Stimulated activated CD8-positive, alpha-beta memory T cell treated with anti-CD3 and anti-CD28 coated beads, Interleukin-7, amount 100 ng/mL, for 1 hour (primary cell): ENCODE results near the gene CORO2B.

Source experiments
- DNase-seq, 2 donors: peaks; one replicate each; pipeline ENCODE4 v3.0.0-alpha.2; 2020; ENCODE audit warnings: low read depth in 2 of 2

Gene CORO2B

DNA sequence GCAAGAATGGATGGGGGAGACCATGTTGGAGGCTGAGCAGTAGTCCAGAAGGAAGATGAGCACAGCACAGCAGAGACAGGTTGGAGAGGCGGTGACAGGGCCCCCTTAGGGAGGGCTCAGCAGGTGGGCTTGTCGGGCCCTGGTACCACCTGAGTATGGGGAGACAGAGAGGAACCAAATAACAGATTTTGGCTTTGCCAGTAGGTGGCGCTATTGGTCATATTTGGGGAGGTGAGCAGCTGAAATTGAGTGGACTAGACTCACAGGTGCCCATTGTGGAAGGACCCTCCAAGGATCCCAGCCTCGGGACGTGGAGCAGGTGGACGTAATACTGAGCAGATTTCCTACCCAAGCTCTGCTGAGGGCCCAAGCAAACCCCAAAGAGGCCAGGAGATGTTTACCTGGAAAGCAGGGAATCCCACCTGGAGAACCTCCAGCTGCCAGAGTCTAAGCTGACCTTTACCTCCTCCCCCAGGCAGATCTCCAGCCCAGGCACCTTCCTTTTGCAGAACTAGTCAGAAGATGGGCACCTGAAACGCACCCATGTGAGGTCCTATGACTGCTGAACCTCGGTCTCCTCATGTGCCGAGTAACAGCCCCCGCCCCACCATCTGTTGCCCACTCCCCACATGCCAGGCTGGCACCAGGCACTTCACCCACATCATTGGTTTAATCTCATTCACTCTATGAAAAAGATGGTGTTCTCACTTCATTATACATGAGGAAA is 24.6 kb upstream of the CORO2B start:
- peak; percentile 8 to 36 for DNase-seq

DNA sequence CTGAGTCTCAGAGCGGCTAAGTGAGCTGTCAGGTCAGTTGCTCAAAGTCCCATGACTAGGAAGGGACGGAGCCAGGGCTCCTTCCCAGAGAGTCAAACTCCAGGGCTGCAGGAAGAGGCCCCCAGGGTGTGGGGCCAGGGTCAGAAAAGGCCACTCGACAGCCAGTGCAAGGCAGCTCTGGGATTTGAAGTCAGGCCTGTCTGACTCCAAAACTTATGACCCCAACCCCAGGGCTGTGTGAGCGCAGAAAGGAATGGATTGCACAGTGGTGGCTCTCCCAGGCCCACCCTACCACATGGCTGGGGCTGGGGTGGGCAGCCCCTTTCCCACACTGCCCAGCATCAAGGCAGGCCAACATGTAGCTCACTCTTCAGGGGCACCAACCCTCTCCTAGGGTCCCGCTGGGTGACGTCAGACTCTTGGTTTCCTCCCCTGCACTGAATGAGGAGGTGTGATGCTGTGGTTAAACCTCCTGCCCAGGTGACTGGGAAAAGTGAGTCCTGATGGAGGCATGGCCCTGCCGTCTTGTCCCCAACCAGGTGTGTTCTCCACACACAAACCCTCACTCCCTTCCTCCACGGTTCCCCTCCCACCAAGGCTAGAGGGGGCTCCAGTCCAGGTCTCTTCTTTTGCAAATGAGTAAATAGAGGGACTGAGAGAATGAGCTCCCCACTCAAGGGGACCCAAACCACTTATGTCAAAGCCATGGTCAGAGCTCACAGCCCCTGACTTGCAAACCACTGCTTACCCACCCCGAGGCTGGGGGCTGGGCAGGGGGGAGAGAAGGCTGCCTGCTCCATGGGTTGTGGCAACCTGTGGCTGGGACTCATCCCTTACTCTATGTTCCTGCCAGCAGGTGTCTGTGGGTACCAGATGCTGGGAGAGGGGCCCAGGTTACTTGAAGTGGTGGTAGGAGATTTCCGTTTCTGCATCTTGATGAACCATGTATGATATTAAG is 23.8 kb upstream of the CORO2B start:
- DNase-seq: no peak

DNA sequence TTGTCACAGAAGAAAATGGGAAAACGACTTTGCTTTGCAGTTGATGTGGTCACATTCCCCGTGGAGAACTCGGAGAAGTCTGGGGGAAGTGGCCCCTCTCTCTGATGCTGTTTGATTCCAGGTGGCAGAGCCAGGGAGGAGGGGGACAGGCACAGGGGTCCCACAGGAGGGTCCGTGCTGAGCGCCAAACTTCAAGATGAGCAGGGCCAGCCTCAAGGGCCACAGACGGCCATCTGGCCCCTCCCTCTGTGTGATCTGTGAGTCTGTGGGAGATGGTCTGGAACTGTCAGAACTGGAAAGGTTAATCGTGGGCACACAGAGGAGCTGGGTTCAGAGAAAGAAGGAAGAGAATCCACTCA is 23.1 kb upstream of the CORO2B start:
- DNase-seq: no peak

DNA sequence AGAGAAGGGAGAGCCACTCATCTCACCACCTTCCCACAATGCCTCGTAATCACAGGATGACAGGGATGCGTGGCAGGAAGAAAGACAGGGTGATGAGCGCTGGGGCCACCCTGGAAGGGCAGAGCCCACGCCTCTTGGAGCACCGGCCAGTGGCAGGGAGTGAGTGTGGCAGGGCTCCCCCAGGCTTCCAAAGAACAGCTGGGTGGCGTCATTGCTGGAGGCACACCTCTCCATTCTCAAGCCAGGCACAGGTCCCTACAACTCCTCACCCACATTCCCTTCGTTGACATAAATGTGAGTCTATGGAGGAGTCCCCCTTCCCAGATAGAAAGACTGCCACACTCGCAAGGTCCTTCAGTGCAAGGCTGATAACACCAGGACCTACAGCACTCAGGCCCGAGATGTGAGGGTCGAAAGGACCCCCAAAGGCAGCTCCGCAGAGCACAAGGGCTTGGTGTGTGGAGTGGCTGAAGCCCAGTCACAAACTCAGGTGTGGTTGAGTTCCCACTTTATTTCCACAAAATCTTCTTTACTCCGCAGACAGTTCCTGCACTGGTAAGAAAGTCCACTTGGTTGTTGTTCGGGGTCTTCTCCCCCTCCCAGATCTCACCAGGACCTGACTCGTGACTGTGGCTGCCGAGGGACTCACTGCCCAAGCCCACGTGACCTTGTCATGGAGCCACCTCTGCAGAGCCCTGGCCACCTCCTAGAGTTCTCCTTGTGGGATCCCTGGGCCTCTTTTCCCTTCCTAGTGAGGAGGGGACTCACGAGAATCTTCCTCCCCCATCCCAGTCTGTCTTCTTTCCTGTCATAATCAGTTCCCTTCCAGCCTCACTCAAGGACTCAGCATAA is 22.4 kb upstream of the CORO2B start:
- DNase-seq: no peak

DNA sequence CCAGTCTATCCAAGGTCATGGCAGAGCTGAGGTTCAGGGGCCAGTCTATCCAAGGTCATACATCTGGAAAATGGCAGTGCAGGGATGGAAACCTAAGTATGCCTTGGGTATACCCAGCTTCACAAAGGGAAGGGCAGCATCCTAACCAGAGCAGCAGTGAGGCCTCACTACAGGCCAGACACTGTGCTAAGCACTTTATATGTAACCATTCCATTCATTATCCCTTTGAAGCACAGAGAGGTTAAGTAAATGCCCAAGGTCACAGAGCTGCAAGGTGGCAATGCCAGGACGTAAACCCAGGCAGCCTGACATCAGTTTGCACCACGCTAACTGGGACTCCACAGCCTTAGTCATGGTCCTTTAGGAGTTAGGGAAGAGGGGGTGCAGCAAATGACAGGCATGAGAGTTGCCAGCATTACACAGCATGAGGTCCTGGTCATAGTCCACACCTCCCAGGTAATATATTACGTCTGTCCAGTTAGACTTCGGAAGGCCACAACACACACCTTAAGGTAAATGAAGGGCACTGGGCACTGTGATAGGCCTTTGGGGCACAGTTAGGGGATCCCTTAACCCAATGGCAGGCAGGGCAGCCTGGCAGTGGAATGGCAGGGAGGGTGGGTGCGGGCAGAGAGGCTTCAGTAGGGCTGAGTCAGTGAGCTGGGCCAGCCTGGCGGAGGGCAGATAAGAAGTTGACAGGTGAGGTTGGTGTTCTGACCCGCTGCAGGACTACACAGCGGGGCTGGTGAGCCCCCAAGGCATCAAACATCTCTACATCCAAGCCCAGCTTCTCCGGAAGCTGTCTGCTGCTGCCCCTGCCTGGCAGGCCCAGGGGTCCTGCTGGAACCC is 21.1 kb upstream of the CORO2B start:
- DNase-seq: no peak

DNA sequence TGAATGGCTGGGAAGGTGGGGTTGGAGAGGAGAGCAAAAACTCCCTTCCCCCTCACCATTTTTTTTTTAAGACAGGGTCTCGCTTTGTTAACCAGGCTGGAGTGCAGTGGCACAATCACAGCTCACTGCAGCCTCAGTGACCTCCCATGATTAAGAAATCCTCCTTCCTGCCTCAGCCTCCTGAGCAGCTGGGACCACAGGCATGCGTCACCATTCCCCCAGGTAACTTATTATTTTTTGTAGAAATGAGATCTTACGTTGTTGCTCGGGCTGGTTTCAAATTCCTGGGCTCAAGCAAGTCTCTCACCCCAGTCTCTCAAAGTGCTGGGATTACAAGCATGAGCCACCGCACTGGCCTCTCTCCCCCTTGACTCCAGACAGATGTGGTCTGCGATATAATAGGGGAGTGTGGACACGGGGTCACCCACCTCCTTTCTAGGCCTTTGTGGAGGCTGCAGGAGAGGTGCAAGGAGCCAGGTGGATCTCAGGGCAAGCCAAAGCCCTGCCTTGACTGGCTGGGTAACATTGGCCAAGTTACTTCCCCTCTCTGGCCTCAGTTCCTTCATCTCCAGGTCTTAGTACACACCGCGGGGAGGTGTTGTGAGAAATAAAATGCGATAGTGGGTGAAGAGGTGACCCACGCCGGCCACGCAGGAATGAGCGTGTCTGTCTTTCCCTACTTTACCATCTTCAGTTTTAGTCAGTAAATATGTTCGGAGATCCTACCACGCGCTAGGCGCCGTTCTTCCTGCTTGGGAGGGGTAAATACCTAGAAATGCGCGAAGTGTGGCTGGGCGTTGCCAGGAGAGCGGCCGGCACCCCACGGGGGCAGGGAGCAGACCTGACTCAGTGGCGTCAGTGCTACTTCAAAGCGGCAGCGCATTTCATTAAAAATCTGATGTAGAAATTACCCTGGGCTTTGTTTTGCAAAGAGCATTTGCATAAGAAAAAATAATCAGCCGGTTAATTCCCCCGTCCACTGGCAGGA is 20.2 kb upstream of the CORO2B start:
- no peak for DNase-seq

DNA sequence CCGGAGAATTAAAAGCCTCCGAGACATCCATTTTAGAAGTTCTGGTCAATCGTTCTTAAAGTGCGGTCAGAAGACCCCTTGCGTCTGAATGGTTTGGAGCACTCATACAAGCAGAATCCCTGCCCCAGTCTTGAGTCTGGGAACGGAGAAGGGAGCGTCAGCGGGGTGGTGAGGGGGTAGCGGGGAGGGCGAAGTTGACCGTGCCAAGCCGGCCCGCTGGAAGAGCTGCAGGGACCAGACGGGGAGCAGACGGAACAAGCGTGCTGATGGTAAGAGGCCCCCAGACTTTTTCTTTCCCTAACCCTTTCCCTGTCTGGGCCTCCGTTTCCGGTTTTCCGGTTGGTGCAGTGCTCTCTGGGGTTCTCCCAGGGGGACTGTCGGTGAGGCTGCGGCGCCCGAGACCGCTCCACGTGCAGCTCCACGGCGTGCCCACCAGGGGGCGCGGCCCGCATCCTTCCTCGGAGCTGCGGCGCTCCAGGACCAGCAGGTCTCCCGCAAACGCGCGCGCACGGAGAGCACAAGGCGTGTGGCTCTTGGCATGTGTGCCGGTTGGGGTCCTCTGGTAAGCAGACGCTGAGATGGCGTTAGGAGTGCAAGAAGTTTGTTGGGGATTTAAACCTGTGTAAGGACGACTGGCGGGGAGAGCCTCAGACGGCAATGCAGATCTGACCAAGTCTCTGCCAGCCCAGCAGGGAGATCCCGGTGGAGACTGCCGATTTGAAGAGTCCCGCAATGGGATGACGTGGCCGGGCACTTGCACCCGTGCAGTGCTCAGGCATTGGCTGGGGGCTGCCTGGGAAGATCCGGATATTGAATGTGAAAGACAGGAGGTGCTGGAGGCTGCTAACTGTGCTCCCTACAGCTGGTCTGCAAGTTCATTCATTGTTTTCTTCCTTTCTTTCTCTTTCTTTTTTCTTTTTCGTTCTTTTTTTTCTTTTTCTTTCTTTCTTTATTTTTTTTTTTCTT is 19.2 kb upstream of the CORO2B start:
- peak; percentile 46 to 48 for DNase-seq

DNA sequence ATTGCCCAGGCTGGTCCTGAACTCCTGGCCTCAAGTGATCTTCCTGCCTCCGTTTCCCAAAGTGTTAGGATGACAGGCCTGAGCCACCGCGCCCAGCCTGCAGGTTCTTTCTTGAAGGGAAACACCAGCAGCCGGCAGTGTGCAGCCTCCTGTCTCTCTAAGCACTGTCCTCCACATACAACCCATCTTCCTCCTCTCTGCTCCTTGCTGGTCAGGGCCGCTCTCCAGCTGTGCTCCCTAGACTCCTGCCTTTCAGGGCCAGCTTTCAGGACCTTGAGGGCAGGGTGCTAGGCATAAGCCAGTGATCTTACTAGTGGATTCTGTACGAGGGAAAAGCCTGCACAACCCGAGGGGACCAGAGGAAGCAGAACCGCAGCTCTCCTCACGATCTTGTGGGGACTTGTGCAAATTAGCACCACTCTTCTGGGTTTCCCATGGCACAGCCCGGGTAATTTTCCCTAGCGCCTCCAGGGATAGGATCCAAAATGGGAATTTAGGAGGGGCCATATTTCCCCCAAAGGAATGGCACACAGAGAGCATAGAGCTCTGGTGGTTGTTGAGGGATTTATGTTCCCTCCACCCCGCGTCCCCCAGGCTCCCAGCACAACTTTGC is 18.2 kb upstream of the CORO2B start:
- no peak for DNase-seq

DNA sequence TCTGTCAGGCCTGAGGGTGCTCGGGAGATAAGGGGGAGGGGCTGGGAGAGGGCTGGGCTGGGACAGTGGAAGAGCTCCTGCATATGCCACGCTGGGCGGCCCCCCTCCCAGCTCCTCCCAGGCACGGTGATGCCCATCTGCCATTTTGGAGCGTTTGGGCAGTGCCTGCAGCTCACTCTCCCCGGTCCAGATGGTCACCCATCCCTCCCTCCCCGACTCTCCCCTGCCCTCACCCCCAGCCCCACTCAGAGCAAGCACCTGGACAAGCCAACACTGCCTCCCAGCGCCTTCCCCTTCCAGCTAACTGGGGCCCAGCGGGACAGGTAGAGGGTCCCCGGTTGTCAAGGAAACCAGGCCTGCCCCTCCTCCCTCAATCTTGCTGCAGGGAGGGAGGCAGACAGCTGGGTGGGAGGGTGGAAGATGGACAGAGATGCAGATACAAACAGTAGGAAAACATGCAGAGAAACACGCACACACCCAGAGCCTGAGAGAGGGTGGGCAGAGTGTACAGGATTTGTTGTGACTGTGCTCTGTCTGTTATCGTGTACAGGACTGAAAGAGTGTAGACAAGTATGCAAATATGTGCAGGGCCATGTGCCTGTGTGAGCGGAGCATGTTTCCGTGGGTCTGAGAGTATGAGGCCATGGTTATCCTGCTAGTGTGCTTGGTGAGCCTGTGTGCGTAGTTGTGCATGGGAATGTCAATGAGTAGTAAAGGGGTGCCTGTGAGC is 17.5 kb upstream of the CORO2B start:
- DNase-seq: no peak

DNA sequence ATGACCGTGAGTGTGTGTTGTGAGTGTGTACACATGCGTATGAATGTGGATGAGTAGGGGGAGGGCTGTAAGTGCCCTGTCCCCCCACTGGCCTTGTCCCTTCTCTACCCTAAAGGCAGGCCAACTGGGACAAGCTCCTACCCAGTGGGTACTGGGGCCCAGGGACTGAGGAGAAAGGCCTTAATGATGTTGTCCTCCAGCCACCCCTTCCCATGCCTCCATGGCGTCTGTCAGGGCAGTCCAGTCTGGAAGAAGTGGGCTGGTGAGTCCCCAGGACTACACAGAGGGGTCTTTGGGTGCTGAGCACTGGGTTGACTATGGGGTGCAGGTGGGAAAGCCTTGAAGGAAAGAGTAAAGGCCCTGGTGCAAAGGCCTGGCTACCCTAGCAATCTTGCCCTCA is 16.9 kb upstream of the CORO2B start:
- no peak for DNase-seq

DNA sequence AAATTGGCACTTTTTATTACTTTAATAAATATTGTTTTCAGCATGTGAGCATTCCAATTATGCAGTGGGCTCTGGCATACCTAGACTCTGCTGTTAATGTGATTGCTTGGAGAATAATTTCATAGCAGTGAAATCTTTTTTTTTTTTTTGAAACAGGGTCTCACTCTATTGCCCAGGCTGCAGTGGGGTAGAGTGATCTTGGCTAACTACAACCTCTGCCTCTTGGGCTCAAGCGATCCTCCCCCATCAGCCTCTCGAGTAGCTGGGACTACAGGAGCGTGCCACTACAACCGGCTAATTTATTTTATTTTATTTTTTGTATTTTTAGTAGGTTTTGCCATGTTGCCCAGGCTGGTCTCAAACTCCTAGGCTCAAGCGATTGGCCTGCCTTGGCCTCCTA is 14.6 kb upstream of the CORO2B start:
- no peak for DNase-seq

DNA sequence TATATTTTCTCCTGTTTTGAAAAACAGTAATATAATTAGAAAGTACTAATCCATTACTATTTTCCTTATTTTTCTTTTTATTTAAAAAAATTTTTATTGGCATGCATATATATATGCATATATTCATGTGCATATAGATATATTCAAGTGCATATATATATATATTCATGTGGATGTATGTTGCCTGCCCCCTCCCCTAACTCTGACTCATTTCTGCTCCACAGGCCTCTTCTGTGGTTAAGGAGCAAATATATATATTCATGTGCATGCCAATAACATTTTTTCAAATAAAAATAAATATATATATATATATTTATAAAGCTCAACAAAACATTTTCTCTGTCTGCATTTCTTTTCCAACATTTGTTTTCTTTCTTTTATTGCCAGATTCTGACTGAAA is 13.6 kb upstream of the CORO2B start:
- DNase-seq: no peak

DNA sequence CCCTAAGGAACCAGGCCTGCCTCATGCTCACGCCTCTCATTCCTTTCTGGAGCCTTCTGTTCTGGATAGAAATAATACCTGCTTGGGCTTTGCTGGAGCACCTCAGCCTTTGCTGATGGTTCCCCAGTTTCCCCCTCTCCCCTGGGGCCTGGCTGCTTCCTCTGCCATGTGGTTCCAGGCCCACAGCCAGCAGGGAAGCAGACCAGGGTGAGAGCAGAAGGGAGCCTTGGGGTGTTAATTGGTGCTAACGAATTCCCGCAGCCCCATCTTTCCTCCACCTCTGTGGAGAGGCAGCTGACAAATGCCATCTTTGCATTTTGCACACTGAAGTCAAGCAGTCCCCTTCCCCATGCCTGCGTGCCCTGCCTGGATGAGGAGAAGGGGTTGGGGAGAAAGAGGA is 13.1 kb upstream of the CORO2B start:
- DNase-seq: no peak

DNA sequence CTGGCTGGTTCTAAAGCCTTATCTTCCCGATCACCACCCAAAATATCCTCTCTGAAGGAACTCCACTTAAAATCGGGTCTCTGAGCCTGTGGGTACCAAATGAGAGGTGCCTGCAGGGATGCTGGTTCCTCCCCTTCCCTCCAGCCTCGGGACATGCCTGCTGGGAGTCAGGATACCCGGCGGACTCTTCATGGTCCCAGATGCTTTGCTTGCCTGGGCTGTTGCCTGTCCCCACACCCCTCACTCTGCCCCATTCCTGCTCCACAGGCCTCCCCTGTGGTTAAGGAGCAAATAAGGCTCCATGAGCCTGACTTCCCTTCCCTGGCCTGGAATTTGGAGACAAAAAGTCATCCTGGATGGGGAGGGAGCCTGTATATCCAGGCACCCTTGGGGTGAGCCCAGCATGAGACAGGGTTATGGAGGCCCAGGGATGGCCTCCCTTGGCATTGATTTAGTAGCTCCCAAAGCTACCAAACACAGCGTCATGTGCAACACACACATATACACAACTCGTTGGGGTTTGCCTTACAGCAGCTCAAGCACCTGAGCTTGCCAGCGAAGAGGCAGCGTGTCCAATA is 12.3 kb upstream of the CORO2B start:
- DNase-seq: no peak

DNA sequence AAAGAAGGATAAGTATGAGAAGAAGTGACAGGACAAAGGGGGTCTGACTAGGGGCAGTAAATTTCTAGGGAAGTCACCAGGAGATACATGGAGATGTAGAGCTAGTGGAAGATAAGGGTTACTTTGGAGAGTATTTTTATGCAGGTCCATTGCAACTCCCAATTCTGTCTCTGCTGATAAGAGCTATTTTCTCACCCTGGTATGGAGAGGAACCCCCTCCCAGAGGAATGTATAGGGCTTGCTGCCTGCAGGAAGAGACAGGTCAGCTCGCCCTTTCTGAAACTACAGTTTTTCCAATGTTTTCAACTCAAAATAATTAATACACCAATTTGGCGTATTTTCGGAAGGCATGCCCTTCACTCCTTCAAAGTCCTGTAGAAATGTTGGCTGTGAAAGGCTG is 11.4 kb upstream of the CORO2B start:
- no peak for DNase-seq

DNA sequence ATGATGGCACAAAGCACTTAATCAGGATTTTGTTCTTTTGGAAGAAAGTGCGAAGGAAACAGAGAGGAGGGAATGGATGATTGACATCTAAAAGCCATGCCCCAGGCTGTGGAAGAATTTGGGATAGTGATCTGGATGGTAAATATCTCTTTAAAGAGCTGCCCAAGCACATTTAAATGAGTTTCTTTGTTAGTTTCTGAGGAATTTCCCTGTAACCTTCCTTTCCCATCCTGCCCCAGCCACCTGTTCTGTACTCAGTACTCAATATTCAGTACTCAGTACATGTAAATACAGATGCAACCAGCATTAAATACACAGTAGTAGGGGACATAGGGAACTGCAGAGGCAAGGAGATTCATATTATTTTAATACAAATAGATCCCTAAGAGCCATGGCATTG is 7.8 kb upstream of the CORO2B start:
- DNase-seq: no peak

DNA sequence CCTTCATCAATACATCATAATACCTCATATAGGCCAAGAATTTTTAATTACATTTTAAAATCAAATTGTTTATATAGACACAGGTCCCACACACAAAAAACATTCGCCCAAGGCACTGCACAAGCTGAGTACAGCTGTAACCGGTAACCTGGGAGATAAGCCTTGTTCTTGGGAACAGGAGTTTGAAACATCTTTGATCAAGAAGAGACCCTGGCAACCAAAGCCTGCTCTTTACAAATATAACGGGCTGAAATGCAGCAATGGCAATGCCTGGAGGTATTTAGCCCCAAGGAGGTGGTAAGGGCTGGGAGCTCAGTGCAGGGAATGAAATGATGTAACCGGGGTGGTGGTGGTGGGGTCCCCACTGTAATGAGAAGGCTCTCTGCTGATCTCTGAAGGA is 7.2 kb upstream of the CORO2B start:
- DNase-seq: no peak
